Fibroblast of skin of left biceps (primary cell): ENCODE measurements around the gene FNDC4.
"Not testable (repeated sequence)": the region's sequence is repeated elsewhere in the genome, so short reads cannot be mapped to it uniquely, and the experiment has no call there.

ENCODE experiments used
- DNase-seq, 2 experiments: peaks; one replicate each; pipeline ENCODE4 v3.0.0-alpha.2; 2013; ENCODE audit warnings: low read depth in 2 of 2

The FNDC4 gene

GRCh38 chr2:27494944-27495554 is at the start of gene FNDC4:
TSS of gene FNDC4 (minus strand) at chr2:27495200. CDS start at chr2:27494679, 521 bp downstream.
- no peak for DNase-seq

GRCh38 chr2:27544143-27544821 is 49.3 kb upstream of the FNDC4 start:
- no peak for DNase-seq

DNA sequence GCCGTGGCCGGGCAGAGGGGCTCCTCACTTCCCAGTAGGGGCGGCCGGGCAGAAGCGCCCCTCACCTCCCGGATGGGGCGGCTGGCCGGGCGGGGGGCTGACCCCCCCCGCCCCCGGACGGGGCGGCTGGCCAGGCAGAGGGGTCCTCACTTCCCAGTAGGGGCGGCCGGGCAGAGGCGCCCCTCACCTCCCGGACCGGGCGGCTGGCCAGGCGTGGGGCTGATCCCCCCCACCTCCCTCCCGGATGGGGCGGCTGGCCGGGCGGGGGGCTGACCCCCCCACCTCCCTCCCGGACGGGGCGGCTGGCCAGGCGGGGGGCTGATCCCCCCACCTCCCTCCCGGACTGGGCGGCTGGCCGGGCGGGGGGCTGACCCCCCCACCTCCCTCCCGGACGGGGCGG is 44.6 kb upstream of the FNDC4 start:
- DNase-seq: not testable (repeated sequence)

- not testable (repeated sequence) for DNase-seq
These were observed 43.9 kb upstream of the FNDC4 start for GRCh38 chr2:27538839-27539450.

- DNase-seq: no peak
These were observed 42.3 kb upstream of the FNDC4 start for GRCh38 chr2:27537287-27537686.

- no peak for DNase-seq
These were observed 37.0 kb upstream of the FNDC4 start for GRCh38 chr2:27531983-27532382.

GRCh38 chr2:27527182-27527581 is 32.2 kb upstream of the FNDC4 start:
- DNase-seq: no peak

DNA sequence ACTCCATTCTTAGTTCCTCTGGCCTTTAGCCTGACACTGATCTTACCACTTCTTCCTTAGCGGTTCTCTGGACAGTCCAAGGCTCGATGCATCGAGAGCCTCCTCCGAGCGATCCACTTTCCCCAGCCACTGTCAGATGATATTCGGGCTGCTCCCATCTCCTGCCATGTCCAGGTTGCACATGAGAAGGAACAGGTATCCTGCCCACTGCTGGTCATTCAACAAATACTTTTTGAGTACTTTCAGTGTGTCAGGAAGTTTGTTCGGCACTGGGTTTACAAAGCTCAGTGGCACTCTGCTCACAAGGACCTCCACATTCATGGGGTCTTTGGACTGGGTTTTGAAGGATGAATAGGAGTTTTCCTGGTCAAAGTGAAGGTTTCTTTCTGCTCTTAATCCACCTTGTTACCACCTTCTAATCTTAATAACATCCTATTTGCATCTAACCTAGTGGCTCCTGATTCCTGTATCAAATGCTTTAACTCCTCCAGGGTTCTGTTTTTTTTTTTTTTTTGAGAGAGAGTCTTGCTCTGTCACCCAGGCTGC is 27.5 kb upstream of the FNDC4 start:
- no peak for DNase-seq

GRCh38 chr2:27520316-27520715 is 25.3 kb upstream of the FNDC4 start:
- DNase-seq: no peak

- no peak for DNase-seq
These were observed 23.7 kb upstream of the FNDC4 start for GRCh38 chr2:27518782-27519113.

DNA sequence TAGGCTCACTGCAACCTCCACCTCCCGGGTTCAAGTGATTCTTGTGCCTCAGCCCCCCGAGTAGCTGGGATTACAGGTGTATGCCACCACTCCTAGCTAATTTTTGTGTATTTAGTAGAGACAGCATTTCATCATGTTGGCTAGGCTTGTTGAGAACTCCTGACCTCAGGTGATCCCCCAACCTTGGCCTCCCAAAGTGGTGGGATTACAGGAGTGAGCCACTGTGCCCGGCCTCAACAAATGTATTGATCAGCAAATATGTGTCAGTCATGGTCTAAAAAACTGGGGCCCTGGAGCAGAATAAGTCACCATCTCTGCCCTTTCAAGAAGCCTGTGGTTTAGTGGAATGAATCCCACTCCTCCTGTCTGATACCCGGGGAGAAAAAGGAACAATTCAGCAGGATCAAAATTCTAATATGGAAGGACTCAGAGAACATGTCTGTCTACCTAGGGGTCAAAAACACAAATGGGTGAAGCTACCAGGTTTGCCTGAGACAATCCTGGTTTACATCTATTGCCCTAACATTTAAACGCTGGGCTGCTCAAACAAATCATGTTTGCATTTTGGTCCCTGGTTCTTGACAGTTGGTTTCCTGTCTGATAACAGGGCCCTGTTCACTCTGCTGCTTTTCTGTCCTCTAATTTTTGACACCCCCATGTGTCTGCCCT is 23.2 kb upstream of the FNDC4 start:
- DNase-seq: no peak

DNA sequence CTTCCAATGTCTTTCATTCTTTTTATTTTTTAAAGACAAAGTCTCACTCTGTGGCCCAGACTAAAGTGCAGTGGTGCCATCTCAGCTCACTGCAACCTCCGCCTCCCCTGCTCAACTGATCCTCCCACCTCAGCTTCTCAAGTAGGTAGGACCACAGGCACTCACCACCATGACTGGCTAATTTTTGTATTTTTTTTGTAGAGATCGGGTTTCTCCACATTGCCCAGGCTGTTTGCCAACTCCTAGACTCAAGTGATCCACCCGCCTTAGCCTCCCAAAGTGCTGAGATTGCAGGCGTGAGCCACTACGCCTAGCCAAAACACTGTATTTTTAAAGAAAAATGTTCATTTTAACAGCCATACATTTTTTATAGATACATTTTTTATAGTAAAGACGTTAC is 14.3 kb upstream of the FNDC4 start:
- DNase-seq: no peak

- DNase-seq: no peak
These were observed 12.3 kb upstream of the FNDC4 start for GRCh38 chr2:27507293-27507692.

GRCh38 chr2:27506587-27506986 is 11.6 kb upstream of the FNDC4 start:
- DNase-seq: no peak

DNA sequence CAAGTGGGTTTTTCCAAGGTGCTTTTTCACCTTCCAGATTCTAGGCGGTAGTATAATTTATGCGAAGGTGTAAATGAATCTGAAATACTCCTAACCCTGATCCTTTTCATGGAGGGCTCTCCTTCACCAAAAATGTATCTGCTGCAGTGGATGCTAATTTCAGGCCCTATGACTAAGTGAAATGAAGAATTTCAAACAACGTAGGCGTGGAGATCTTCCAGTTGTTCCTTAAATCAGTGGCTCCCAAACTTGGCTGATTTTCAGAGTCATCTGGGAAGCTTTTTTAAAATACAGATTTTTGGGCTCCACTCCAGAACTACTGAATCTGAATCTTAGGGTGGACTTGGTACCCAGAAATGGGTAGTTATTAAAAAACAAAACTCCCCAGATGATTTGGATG is 7.1 kb upstream of the FNDC4 start:
- DNase-seq: no peak

- no peak for DNase-seq
These were observed 6.0 kb upstream of the FNDC4 start for GRCh38 chr2:27501042-27501441.

DNA sequence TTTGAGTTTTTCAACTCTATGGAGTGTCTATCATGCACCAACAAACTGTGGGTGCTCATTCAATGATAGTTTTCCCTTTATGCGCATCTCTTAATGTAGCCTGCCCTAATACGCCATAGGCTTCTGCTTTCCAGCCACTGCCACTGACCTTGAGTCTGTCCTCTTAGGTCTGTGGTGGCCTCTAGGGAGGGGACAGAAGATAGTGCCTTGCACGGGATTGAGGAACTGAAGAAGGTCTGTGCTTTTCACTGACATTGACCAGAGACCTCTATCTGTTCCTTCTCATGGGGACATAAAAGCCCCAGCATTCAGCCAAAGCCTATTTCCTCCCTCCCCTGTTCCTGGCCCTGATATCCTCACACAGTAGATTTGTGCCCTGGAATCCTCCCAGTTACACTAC is 4.0 kb upstream of the FNDC4 start:
- DNase-seq: no peak

- no peak for DNase-seq
These were observed 2.3 kb upstream of the FNDC4 start for GRCh38 chr2:27497288-27497627.

GRCh38 chr2:27496357-27497287 is 1.6 kb upstream of the FNDC4 start, which contains the start of gene GCKR:
TSS of gene GCKR (plus strand) at chr2:27496839. CDS start at chr2:27496905, 66 bp downstream.
- DNase-seq: no peak

GRCh38 chr2:27495840-27496356 is 898 bp upstream of the FNDC4 start:
- no peak for DNase-seq

GRCh38 chr2:27494284-27494943 is 586 bp downstream of the FNDC4 start:
- DNase-seq: no peak
